Spleen (tissue), 7 donors: ENCODE data around the gene ABCA10.

ENCODE experiments used
- POLR2A ChIP-seq, 3 donors: fragments of 450-650 bp; IDR thresholded peaks; one replicate each; pipeline ENCODE4 v1.5.1; 2017; ENCODE audit warnings: antibody characterized with exemption in 3 of 3, mild to moderate bottlenecking in 1 of 3
- TF ChIP-seq, protein P1 (sequence below), 11 experiments: fragments of 200-600 bp in 7 of 11; fragments of 450-650 bp in 4 of 11; sonication (generic) in 4 of 11; IDR thresholded peaks in 8 of 11; conservative IDR thresholded peaks in 3 of 11; 1 replicate in 7 of 11; 2 replicates in 4 of 11; pipeline versions ENCODE4 v1.4.0 to v1.8.0; 2016 to 2021; ENCODE audit warnings: antibody characterized with exemption in 11 of 11, inconsistent platforms in 4 of 11, mild to moderate bottlenecking in 1 of 11
- donor health status: DM: no; HTN: no; CAD: no; lungs with moderate emphysema.
- donor health status: DM: no; HTN: no; CAD: no.
- donor health status: DM: no; HTN: no; CAD: no.

DNA sequence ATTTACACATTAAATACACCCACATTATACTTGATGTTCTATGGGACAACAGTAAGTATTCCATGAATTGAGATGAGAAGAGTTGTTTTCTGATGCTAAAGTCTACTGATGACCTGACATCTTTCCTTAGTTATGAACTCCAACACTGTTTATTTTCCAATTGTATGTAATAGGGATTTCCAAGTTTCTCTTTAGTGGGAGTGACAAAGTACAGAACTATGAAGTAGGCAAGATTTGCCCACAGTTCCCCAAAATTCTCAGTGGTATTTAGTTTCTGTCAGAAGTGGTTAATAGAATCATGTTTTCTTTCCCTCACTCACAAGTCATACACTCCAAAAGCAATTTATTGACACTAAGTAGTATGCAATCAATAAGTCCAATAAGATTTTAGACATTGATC lies 64.4 kb downstream of the ABCA10 start:
- TF ChIP-seq, protein P1, sequence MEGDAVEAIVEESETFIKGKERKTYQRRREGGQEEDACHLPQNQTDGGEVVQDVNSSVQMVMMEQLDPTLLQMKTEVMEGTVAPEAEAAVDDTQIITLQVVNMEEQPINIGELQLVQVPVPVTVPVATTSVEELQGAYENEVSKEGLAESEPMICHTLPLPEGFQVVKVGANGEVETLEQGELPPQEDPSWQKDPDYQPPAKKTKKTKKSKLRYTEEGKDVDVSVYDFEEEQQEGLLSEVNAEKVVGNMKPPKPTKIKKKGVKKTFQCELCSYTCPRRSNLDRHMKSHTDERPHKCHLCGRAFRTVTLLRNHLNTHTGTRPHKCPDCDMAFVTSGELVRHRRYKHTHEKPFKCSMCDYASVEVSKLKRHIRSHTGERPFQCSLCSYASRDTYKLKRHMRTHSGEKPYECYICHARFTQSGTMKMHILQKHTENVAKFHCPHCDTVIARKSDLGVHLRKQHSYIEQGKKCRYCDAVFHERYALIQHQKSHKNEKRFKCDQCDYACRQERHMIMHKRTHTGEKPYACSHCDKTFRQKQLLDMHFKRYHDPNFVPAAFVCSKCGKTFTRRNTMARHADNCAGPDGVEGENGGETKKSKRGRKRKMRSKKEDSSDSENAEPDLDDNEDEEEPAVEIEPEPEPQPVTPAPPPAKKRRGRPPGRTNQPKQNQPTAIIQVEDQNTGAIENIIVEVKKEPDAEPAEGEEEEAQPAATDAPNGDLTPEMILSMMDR (IDR thresholded peaks at IDR 0.05 in 8 of 11, conservative IDR thresholded peaks at IDR 0.05 in 3 of 11), result no peak
- TF ChIP-seq POLR2A (IDR thresholded peaks at IDR 0.05), result no peak
